ENCODE data around the gene CCDC6.

DNA sequence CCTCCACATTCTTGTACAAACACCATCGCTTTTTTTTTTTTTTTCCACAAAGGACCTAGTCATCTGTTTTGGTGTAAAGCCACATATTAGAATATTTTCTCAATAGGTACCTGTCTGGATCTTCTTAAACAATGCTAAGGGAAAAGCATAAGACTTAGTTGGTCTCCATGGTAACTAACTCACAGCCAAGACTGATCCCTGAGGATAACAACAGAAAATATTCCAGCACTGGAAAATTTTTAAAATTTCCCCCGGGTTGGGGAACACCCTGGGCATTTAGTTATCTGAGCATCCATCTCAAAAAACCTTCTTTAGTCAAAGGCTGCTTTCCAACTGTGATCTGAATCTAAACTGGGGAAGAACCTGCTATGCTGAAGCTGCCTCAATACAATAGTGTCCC lies 43.7 kb upstream of the CCDC6 start:
- TF ChIP-seq, protein P1, sequence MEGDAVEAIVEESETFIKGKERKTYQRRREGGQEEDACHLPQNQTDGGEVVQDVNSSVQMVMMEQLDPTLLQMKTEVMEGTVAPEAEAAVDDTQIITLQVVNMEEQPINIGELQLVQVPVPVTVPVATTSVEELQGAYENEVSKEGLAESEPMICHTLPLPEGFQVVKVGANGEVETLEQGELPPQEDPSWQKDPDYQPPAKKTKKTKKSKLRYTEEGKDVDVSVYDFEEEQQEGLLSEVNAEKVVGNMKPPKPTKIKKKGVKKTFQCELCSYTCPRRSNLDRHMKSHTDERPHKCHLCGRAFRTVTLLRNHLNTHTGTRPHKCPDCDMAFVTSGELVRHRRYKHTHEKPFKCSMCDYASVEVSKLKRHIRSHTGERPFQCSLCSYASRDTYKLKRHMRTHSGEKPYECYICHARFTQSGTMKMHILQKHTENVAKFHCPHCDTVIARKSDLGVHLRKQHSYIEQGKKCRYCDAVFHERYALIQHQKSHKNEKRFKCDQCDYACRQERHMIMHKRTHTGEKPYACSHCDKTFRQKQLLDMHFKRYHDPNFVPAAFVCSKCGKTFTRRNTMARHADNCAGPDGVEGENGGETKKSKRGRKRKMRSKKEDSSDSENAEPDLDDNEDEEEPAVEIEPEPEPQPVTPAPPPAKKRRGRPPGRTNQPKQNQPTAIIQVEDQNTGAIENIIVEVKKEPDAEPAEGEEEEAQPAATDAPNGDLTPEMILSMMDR (IDR thresholded peaks at IDR 0.05): no peak
- TF ChIP-seq POLR2A (IDR thresholded peaks at IDR 0.05): no peak

Data from lower leg skin (tissue), 3 donors.